ENCODE measurements around the gene WDR90. TPM values are rescaled to one million over a fixed set of nuclear protein-coding genes. Genes with fewer than 3 reads are reported as not detected.

Gene WDR90
- total and polyA plus RNA-seq, 10 of the 15 experiments (the other 5 are each of a cell fraction or from before 2014, with no cell fraction given), result 2.0 to 65.0 (median 16.7) TPM

GRCh38 chr16:685967-686366 is 36.8 kb downstream of the WDR90 start (continued):
- TF ChIP-seq ZBTB11 (CRISPR knock-in tag; IDR thresholded peaks at IDR 0.05), result no peak
- peak; percentile 10 to 43 (median 25); a peak in 2 of 6 replicates for TF ChIP-seq CTCF (IDR thresholded peaks at IDR 0.05 in 2 of 3, conservative IDR thresholded peaks at IDR 0.05 in 1 of 3; ENCODE audit: control insufficient read depth in 2 of 3, extremely low read depth in 1 of 3, insufficient read depth in 1 of 3, low read depth in 3 of 3, low read length in 3 of 3)
- TF ChIP-seq ATF3 (IDR thresholded peaks at IDR 0.05; ENCODE audit: borderline replicate concordance, extremely low read depth, low read depth, low read length), result no peak
- no peak for TF ChIP-seq PAX8 (IDR thresholded peaks at IDR 0.05)

GRCh38 chr16:686459-687260 is 37.5 kb downstream of the WDR90 start:
- H3K9me3 ChIP-seq (replicated peaks; ENCODE audit: control insufficient read depth, insufficient read depth, low read length), result no peaks in the 10 kb centered on the region; the same call in 2 of the 3 replicates
- no TSS peak for BruUV-seq (replicated peaks)
- no peak overlapping the region for H2AFZ ChIP-seq (ENCODE audit: control insufficient read depth, low read depth, low read length)
- DNase-seq (ENCODE audit: low read depth, low spot score) (no peak), ATAC-seq (no peak), FAIRE-seq (no peak)
- H3K27me3 ChIP-seq (replicated peaks in 1 of 2; ENCODE audit: control insufficient read depth in 2 of 2, insufficient read depth in 2 of 2, low read length in 1 of 2), result no peaks in the 10 kb centered on the region
- intact Hi-C loops (cut with micrococcal nuclease; ENCODE audit: unreplicated experiment), result no loop called here
- peaks cover 6 to 14% of the 10 kb centered on the region in 2 experiments; a peak in 2 of 4 replicates for H3K36me3 ChIP-seq (ENCODE audit: control insufficient read depth in 2 of 2, insufficient read depth in 2 of 2, low read length in 1 of 2)
- WGBS (ENCODE audit: insufficient coverage, insufficient replicate concordance, low lambda C conversion rate, missing lambda C conversion rate), result 94% methylated on average over 46 of the region's 51 CpGs
- H3K27ac ChIP-seq (ENCODE audit: control insufficient read depth, insufficient read depth), result no peak overlapping the region
- SMC1A ChIA-PET (ENCODE audit: uncharacterized antibody, unreplicated experiment), result no interaction called here
- H3K79me2 ChIP-seq (ENCODE audit: control insufficient read depth, insufficient read depth, low read length), result peaks cover 21% of the 10 kb centered on the region
- TF ChIP-seq ZNF24 (IDR thresholded peaks at IDR 0.05) (no peak), POLR2A (IDR thresholded peaks at IDR 0.05; ENCODE audit: low read depth, low read length) (0 out of 2 replicates have a peak, but pooled peaks have one; percentile 1)
- RAD21 ChIA-PET (ENCODE audit: unreplicated experiment), result no interaction called here
- peaks cover 15% of the 10 kb centered on the region for H3K4me1 ChIP-seq (ENCODE audit: control insufficient read depth, insufficient read depth, low read length)
- no peaks in the 10 kb centered on the region for H4K20me1 ChIP-seq (ENCODE audit: control insufficient read depth, insufficient read depth)
- no peak overlapping the region for H3K9ac ChIP-seq (ENCODE audit: control insufficient read depth, insufficient read depth, low read length)
- in situ Hi-C loops (cut with MboI), result no loop called here
- no peak overlapping the region for H3K4me3 ChIP-seq
- CTCF ChIA-PET, result no interaction called here
- no peak overlapping the region for H3K4me2 ChIP-seq (ENCODE audit: control insufficient read depth, insufficient read depth)
- POLR2A ChIA-PET, result no interaction called here
